ENCODE results near the gene TBC1D32. TPM values are rescaled to one million over a fixed set of nuclear protein-coding genes. Genes with fewer than 3 reads are reported as not detected.
"Not testable (repeated sequence)": the region's sequence is repeated elsewhere in the genome, so short reads cannot be mapped to it uniquely, and the experiment has no call there.

The TBC1D32 gene
- total RNA-seq, 1 experiment from 2014 or later = 1.1 TPM

DNA sequence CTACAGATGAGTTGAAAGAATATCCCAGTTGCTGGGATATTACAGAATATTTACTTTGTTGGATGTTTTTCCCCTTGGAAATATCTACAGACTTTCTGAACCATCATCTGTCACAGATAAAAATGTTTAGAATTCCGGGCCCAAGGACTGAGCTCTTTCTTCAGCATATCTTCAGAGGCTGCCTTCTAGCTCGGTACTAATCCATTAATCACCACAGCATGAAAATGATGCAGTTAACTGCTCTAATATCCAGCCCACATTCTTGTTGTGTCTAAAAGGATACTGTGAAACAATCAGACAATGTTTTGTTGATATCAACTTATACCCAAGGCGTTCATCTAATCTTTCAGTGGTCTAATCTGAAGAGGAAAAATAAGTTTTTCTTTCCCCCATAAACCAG, 247.4 kb downstream of the TBC1D32 start:
- no peak for DNase-seq (ENCODE audit: low read depth, low spot score)
- in situ Hi-C loops (cut with HindIII; ENCODE audit: low pct_unique_long_range_greater_than_20kb, low sequenced_read_pairs) = no loop called here

DNA sequence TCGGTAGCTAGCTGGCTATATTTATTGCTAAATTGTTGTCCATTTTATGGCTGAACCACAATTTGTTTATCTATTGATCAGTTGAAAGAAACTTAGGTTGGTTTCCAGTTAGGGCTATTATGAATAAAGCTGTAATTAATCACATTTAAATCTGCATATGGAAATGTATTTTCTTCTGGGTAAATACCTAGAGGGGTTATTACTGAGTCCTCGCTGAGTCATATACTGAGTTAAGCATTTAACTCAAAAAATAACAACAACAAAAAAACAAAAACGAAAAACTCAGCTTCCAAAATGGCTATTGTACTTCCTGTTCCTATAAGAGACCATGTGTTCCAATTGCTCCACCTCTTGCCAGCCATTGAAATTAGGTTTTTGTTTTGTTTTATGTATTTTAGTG, 258.2 kb downstream of the TBC1D32 start:
- DNase-seq (ENCODE audit: low read depth, low spot score) = no peak
- in situ Hi-C loops (cut with HindIII; ENCODE audit: low pct_unique_long_range_greater_than_20kb, low sequenced_read_pairs) = no loop called here

- DNase-seq (ENCODE audit: low read depth, low spot score); in situ Hi-C loops (cut with HindIII; ENCODE audit: low pct_unique_long_range_greater_than_20kb, low sequenced_read_pairs): not testable (repeated sequence)
Observed at GRCh38 chr6:121068749-121069148, 265.5 kb downstream of the TBC1D32 start.

- no peak for DNase-seq (ENCODE audit: low read depth, low spot score)
- in situ Hi-C loops (cut with HindIII; ENCODE audit: low pct_unique_long_range_greater_than_20kb, low sequenced_read_pairs) = no loop called here
Observed at GRCh38 chr6:121067381-121067780, 266.9 kb downstream of the TBC1D32 start.

- in situ Hi-C loops (cut with HindIII; ENCODE audit: low pct_unique_long_range_greater_than_20kb, low sequenced_read_pairs) = no loop called here
- DNase-seq (ENCODE audit: low read depth, low spot score) = no peak
Observed at GRCh38 chr6:121064345-121064744, 269.9 kb downstream of the TBC1D32 start.

DNA sequence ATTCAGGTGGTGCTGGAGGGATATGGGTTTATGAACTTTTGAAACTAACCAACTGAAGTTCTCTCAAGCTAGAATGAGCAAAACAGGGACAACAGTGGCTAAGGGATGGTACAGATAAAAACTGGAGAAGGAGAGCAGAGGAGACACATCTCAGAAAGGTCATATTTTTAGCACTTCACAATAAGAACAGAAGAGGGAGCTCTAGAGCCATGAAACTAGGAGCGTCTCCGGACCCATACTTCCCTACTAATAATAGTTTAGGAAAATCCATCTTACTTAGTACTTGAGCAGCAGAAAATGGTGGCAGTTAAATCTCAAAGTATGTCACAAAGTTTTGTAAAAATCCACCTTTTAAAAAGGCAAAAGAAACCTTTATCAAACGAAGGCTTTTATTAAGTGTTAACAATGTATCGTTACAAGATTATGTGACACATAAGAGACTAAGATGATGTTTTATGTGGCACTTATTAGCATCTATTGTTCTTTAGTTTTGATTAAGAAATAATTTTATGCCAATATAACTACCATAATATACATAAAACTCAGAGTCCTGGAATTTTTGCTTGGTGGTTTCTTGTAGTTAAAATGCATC, 278.6 kb downstream of the TBC1D32 start:
- in situ Hi-C loops (cut with HindIII; ENCODE audit: low pct_unique_long_range_greater_than_20kb, low sequenced_read_pairs) = no loop called here

DNA sequence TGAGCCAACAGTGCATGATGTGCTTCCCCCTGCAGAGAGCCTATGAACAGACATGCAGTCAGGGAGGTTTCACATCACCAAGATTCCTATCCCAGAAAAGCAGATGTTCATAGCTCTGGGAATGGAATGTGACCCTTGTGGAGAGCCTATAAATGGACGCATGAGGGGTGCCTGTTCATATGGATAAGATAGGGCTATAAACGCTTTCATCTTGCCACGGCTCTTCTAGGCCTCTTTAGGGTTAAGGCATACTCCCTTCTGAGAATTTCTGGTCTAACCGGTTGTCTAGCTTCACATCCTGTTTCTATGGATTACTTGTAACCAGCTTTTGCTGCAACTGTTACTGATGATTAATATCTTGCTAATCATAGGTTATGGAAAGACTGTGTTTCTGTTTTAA, 285.7 kb downstream of the TBC1D32 start:
- DNase-seq (ENCODE audit: low read depth, low spot score); in situ Hi-C loops (cut with HindIII; ENCODE audit: low pct_unique_long_range_greater_than_20kb, low sequenced_read_pairs): not testable (repeated sequence)

More for the DNA sequence above, 278.6 kb downstream of the TBC1D32 start:
- peak; percentile 72 for DNase-seq (ENCODE audit: low read depth, low spot score)

DNA sequence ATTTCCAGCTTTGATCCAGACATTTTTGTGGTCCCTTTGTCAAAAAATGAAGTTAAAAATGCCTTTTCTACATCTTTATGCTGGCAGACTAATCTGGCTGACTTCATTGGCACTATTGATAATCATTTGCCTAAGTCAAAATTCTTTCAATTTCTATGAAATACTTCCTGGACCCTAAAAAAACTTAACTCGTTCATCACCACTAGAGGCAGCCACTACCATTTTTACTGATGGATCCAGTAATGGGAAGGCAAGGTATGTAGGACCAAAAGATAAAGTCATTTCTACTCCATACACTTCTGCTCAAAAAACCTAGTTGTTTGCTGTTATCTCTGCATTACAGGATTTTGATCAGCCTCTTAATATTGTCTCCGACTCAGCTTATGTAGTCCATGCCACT, 289.4 kb downstream of the TBC1D32 start:
- DNase-seq (ENCODE audit: low read depth, low spot score); in situ Hi-C loops (cut with HindIII; ENCODE audit: low pct_unique_long_range_greater_than_20kb, low sequenced_read_pairs): not testable (repeated sequence)

GRCh38 chr6:121043706-121044105, 290.6 kb downstream of the TBC1D32 start:
- DNase-seq (ENCODE audit: low read depth, low spot score); in situ Hi-C loops (cut with HindIII; ENCODE audit: low pct_unique_long_range_greater_than_20kb, low sequenced_read_pairs): not testable (repeated sequence)

DNA sequence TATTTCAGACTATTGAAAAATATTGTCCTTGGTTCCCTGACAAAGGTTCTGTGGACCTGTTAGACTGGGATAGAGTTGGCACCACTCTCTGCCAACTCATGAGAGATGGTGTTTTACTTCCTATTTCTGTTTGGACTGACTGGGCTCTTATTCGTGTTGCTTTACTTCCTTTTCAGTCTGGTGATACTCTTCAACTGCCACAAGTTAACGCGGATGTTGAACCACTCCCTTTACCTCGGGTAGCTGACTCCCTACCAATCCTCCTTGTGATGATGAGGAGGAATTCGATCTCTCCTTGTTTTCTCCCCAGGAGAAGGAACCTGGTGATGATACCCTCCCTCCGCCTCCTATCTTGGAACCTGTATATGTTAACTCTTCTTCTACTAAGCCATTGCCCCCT, 291.1 kb downstream of the TBC1D32 start:
- in situ Hi-C loops (cut with HindIII; ENCODE audit: low pct_unique_long_range_greater_than_20kb, low sequenced_read_pairs); DNase-seq (ENCODE audit: low read depth, low spot score): not testable (repeated sequence)

- in situ Hi-C loops (cut with HindIII; ENCODE audit: low pct_unique_long_range_greater_than_20kb, low sequenced_read_pairs) = no loop called here
- DNase-seq (ENCODE audit: low read depth, low spot score) = no peak
Observed at GRCh38 chr6:121042766-121043165, 291.5 kb downstream of the TBC1D32 start.

GRCh38 chr6:121040831-121041230, 293.4 kb downstream of the TBC1D32 start:
- in situ Hi-C loops (cut with HindIII; ENCODE audit: low pct_unique_long_range_greater_than_20kb, low sequenced_read_pairs) = no loop called here
- DNase-seq (ENCODE audit: low read depth, low spot score) = no peak

- DNase-seq (ENCODE audit: low read depth, low spot score) = no peak
- in situ Hi-C loops (cut with HindIII; ENCODE audit: low pct_unique_long_range_greater_than_20kb, low sequenced_read_pairs) = no loop called here
Observed at GRCh38 chr6:121033091-121033490, 301.2 kb downstream of the TBC1D32 start.

DNA sequence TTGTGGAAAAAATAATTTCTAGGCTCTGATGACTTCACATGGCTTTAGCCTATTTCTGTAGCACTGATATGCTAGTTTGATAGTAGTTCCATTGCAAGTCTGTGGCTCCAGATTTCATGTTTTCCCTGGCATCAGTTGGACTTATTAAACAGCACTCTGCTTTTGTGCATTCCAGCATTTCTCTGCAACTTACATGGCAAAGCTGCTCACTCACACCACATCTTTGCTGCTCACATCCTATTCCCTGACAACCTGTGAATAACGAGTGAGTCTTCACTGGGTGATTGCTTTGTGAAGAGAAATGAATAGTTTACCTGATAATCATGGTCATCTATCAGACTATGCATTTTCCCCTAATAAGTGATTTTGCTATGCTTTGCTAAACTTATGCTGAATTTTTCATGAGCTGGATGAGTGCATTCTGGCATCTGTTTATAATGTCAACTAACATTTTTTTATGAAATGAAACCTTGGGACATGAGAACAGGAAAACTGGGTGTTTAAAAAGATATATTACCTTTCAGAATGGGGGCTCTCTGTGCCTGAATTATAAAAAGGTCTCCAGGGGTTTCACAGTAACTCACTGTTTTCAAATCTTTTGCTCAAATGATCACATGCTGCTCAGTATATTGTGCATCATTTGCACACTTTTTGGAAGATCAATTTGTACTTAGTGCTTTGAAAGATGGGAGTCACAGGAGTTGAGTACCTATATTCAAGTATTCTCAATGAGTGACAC, 301.8 kb downstream of the TBC1D32 start:
- no peak for DNase-seq (ENCODE audit: low read depth, low spot score)
- in situ Hi-C loops (cut with HindIII; ENCODE audit: low pct_unique_long_range_greater_than_20kb, low sequenced_read_pairs) = no loop called here

Small RNAs within 50 kb of the gene (small RNA-seq; reads per million reads assigned to genes)
- 0 reads per million in 2 experiments for gene RF00019
- 0 reads per million in 2 experiments for gene RNU6-1286P

Other genes starting within 250 kb of the TBC1D32 start
- 0.21 and 0.32 TPM in 2 replicates for gene GJA1, start 101.2 kb upstream of the TBC1D32 start, total RNA-seq (2014; rRNA removed; shearing (Covaris generic))

Measured in SK-MEL-5 (cell line).